ENCODE measurements around the gene RPS2. TPM values are rescaled to one million over a fixed set of nuclear protein-coding genes. Genes with fewer than 3 reads are reported as not detected.
A peak's percentile ranks its signal among the peaks of the same experiment; 100 is the strongest.

The RPS2 gene
- total RNA-seq, 1 donor from 2014 or later, result 3,117 TPM

DNA sequence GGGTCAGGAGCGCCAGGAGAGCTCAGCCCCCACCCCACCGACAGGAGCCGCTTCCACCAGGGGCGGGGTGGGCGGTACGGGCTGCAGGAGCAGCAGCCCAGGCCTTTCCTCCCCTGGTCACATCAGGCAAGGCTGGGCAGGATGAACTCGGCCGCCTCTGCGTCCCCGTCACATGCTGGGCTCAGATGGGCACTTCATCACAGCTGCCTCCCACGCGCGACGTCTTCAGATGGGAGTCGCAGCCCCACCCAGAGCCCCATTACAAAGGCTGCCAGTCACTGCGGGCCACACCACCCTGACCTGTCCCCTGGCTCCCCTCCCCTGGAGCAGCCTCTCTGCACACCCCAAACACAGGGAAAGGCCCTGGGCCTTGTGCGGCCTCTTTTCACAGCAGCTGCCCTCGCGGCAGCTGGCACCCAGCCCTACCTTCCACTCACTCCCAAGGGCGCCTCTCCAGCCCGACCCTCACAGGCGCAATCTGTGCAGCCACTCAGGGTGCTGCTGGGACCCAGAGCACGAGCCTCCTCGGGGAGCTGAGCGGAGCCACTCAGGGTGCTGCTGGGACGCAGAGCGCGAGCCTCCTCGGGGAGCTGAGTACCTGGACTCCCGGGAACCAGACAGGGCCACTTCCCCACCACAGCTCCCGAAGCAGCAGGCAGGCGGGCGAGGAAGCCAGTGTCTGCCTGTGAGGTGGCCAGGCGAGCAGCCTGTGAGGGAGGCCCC lies 40.3 kb upstream of the RPS2 start:
- H3K27ac ChIP-seq, result no peak overlapping the region
- H3K4me3 ChIP-seq, result no peak overlapping the region
- no peak for DNase-seq (ENCODE audit: extremely low spot score in 2 of 2)
- peaks cover 0 to 32% of the 10 kb centered on the region in 2 donors for H3K36me3 ChIP-seq
- intact Hi-C loops (cut with DNase I), result no loop called here
- no peaks in the 10 kb centered on the region for H3K27me3 ChIP-seq
- H3K9me3 ChIP-seq, result no peaks in the 10 kb centered on the region
- peaks cover 61% of the 10 kb centered on the region for H3K4me1 ChIP-seq
- TF ChIP-seq, protein P1, sequence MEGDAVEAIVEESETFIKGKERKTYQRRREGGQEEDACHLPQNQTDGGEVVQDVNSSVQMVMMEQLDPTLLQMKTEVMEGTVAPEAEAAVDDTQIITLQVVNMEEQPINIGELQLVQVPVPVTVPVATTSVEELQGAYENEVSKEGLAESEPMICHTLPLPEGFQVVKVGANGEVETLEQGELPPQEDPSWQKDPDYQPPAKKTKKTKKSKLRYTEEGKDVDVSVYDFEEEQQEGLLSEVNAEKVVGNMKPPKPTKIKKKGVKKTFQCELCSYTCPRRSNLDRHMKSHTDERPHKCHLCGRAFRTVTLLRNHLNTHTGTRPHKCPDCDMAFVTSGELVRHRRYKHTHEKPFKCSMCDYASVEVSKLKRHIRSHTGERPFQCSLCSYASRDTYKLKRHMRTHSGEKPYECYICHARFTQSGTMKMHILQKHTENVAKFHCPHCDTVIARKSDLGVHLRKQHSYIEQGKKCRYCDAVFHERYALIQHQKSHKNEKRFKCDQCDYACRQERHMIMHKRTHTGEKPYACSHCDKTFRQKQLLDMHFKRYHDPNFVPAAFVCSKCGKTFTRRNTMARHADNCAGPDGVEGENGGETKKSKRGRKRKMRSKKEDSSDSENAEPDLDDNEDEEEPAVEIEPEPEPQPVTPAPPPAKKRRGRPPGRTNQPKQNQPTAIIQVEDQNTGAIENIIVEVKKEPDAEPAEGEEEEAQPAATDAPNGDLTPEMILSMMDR (IDR thresholded peaks at IDR 0.05), result no peak
- no peak for TF ChIP-seq POLR2A (IDR thresholded peaks at IDR 0.05)
- TF ChIP-seq POLR2AphosphoS5 (IDR thresholded peaks at IDR 0.05; ENCODE audit: insufficient read depth in 1 of 2, low read depth in 1 of 2), result no peak

DNA sequence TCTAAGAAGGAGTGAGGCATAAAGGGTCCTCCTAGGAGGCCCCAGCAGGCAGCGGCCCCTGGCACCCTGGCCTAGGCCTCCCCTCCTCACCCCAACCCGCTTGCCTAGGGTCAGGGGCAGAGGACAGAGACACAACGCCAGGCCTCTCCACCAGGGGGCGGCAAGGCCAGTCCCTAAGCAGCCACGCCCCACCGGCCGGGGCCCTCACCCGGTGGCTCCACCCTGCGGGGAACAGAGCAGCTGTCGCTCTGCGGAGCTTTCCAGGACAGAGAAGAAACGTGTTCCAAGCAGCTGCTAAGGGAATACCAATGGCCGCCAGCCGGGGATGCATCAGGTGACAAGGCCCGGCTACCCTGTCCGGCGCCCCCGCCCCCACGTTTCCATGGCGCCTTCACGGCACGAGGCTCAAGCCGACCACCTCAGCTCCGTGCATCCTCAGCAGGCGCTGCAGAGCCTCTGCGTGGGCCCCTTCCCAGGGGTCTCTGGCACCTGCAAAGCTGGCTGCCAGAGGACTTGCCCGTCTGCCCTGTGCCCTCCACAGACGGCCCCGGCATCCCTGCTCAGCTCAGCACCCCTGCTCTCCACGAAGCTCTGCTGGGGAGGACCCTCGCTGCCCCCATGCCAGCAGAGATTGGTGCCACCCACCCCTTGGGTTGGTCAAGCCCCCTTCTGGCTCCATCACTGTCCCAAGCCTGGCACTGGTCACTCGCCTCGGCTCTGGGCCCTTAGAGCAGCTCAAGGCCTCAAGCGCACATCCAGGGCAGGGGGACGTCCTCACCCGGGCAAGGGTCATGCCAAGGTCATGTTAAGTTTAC lies 39.4 kb upstream of the RPS2 start:
- H3K4me3 ChIP-seq, result no peak overlapping the region
- peaks cover 58% of the 10 kb centered on the region for H3K4me1 ChIP-seq
- H3K27me3 ChIP-seq, result no peaks in the 10 kb centered on the region
- H3K9me3 ChIP-seq, result no peaks in the 10 kb centered on the region
- peaks cover 0 to 41% of the 10 kb centered on the region in 2 donors for H3K36me3 ChIP-seq
- no peak overlapping the region for H3K27ac ChIP-seq
- no peak for TF ChIP-seq POLR2A (IDR thresholded peaks at IDR 0.05)
- TF ChIP-seq POLR2AphosphoS5 (IDR thresholded peaks at IDR 0.05; ENCODE audit: insufficient read depth in 1 of 2, low read depth in 1 of 2), result peak in 1 of 2 donors; percentile 13
- TF ChIP-seq, protein P1 (IDR thresholded peaks at IDR 0.05), result peak; percentile 54 to 79 (median 61)
- intact Hi-C loops (cut with DNase I), result no loop called here
- no peak for DNase-seq (ENCODE audit: extremely low spot score in 2 of 2)

DNA sequence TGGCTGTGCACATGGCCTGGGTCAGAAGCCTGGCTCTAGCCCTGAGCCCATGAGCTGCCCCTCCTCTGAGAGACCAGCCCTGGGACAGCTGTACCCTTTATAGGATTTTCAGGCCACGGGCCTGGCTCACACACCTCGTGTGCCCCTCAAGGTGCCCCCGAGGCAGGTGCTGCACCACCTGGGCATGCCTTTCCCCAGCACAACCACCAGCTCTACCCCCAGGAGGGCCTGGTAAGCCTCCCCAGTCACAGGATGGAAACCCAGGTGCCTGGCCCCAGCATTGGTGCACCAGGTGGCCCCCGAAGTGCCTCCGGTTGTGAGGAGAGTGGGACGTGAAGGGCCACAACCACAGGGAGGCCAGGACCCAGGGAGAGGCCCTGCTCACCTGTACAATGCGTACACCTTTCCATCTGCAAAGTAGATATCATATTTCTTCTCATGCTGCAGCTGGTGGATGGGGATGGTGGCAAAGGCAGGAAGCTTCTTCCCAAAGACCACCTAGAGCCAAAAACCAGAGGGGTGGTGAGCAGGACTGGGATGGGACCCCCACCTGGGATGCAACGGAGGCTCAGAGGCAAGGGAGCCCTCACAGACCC lies 38.7 kb upstream of the RPS2 start:
- H3K9me3 ChIP-seq, result no peaks in the 10 kb centered on the region
- H3K4me3 ChIP-seq, result no peak overlapping the region
- H3K27ac ChIP-seq, result no peak overlapping the region
- no peaks in the 10 kb centered on the region for H3K27me3 ChIP-seq
- H3K36me3 ChIP-seq, result peaks cover 0 to 48% of the 10 kb centered on the region in 2 donors
- intact Hi-C loops (cut with DNase I), result no loop called here
- TF ChIP-seq, protein P1 (IDR thresholded peaks at IDR 0.05), result no peak
- TF ChIP-seq POLR2A (IDR thresholded peaks at IDR 0.05) (no peak), POLR2AphosphoS5 (IDR thresholded peaks at IDR 0.05; ENCODE audit: insufficient read depth in 1 of 2, low read depth in 1 of 2) (no peak)
- peaks cover 51% of the 10 kb centered on the region for H3K4me1 ChIP-seq
- no peak for DNase-seq (ENCODE audit: extremely low spot score in 2 of 2)

DNA sequence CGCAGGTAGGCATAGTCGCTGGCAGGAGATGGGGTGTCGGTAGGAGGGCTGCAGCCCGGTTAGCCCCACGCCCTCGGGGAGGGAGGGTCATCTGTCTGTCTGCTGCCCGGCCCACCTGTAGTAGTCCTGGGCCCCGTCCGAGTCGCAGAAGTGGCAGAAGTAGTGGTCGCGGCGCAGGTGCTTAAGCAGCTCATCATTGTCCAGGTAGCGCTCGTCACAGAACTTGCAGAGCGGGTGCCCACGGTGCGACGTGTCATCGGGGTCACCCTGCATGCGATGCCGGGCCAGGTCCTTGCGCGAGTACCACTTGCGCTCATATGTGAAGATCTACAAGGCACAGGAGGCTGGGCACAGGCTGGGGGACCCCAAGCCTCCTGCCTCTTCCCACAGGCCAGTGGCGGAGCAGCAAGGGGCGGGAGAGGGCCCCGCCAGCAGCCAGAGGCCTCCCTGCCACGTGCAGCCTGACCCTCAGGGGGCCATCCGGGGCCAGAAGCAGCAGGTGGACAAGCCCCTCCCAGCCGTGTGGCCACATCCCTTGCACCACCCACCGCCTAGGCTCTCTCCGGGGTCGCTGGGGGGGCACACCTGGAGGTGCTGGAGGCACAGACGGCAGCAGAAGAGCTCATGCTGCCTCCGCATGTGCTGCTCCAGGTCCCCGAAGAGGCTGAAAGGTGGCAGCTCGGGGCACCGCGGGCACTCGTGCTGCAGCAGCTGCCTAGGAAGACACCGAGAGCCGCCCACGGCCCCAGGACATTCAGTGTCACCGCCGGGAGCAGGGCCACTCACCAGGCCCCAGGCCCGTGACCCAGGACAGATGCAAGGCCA lies 38.0 kb upstream of the RPS2 start:
- intact Hi-C loops (cut with DNase I), result no loop called here
- TF ChIP-seq POLR2A (IDR thresholded peaks at IDR 0.05) (no peak), POLR2AphosphoS5 (IDR thresholded peaks at IDR 0.05; ENCODE audit: insufficient read depth in 1 of 2, low read depth in 1 of 2) (no peak)
- TF ChIP-seq, protein P1 (IDR thresholded peaks at IDR 0.05), result no peak
- H3K27me3 ChIP-seq, result no peaks in the 10 kb centered on the region
- H3K36me3 ChIP-seq, result peaks cover 0 to 56% of the 10 kb centered on the region in 2 donors
- H3K9me3 ChIP-seq, result no peaks in the 10 kb centered on the region
- no peak for DNase-seq (ENCODE audit: extremely low spot score in 2 of 2)
- no peak overlapping the region for H3K27ac ChIP-seq
- peaks cover 43% of the 10 kb centered on the region for H3K4me1 ChIP-seq
- H3K4me3 ChIP-seq, result no peak overlapping the region
